Measurements from ENCODE around the gene DNAJB14.
A peak's percentile ranks its signal among the peaks of the same experiment; 100 is the strongest.
"Not testable (repeated sequence)": the region's sequence is repeated elsewhere in the genome, so short reads cannot be mapped to it uniquely, and the experiment has no call there.

DNAJB14 gene

GRCh38 chr4:99971453-99972111 lies 25.2 kb upstream of the DNAJB14 start:
- no peak for TF ChIP-seq CTCF (conservative IDR thresholded peaks at IDR 0.05; ENCODE audit: low read length)
- DNase-seq (ENCODE audit: low read depth), result no peak

GRCh38 chr4:99968330-99968729 lies 21.9 kb upstream of the DNAJB14 start:
- TF ChIP-seq CTCF (conservative IDR thresholded peaks at IDR 0.05; ENCODE audit: low read length), result no peak
- H3K4me3 ChIP-seq (ENCODE audit: low read length), result no peak overlapping the region
- DNase-seq (ENCODE audit: low read depth), result peak; percentile 69

More at GRCh38 chr4:99971453-99972111, 25.2 kb upstream of the DNAJB14 start:
- H3K4me3 ChIP-seq (ENCODE audit: low read length), result no peak overlapping the region

- DNase-seq (ENCODE audit: low read depth), result no peak
- no peak overlapping the region for H3K4me3 ChIP-seq (ENCODE audit: low read length)
- no peak for TF ChIP-seq CTCF (conservative IDR thresholded peaks at IDR 0.05; ENCODE audit: low read length)
These were observed 20.3 kb upstream of the DNAJB14 start for GRCh38 chr4:99966692-99967091.

GRCh38 chr4:99965674-99966350 lies 19.4 kb upstream of the DNAJB14 start:
- DNase-seq (ENCODE audit: low read depth), result no peak
- no peak overlapping the region for H3K4me3 ChIP-seq (ENCODE audit: low read length)
- TF ChIP-seq CTCF (conservative IDR thresholded peaks at IDR 0.05; ENCODE audit: low read length), result no peak

GRCh38 chr4:99965173-99965572 lies 18.8 kb upstream of the DNAJB14 start:
- DNase-seq (ENCODE audit: low read depth), result no peak
- TF ChIP-seq CTCF (conservative IDR thresholded peaks at IDR 0.05; ENCODE audit: low read length), result no peak
- H3K4me3 ChIP-seq (ENCODE audit: low read length), result no peak overlapping the region

- DNase-seq (ENCODE audit: low read depth), result no peak
- TF ChIP-seq CTCF (conservative IDR thresholded peaks at IDR 0.05; ENCODE audit: low read length), result no peak
- no peak overlapping the region for H3K4me3 ChIP-seq (ENCODE audit: low read length)
These were observed 15.3 kb upstream of the DNAJB14 start for GRCh38 chr4:99961711-99962110.

GRCh38 chr4:99960648-99961047 lies 14.2 kb upstream of the DNAJB14 start:
- DNase-seq (ENCODE audit: low read depth), result no peak
- TF ChIP-seq CTCF (conservative IDR thresholded peaks at IDR 0.05; ENCODE audit: low read length), result no peak
- H3K4me3 ChIP-seq (ENCODE audit: low read length), result no peak overlapping the region

- H3K4me3 ChIP-seq (ENCODE audit: low read length); DNase-seq (ENCODE audit: low read depth): not testable (repeated sequence)
These were observed 11.8 kb upstream of the DNAJB14 start for GRCh38 chr4:99958207-99958606.
